HG03460 (cell line): Measurements from ENCODE around the gene KCNC1.

Experiments
- ATAC-seq: cut with Tn5 transposase; IDR thresholded peaks from one replicate; pipeline ENCODE4 v1.9.1; 2021; ENCODE audit not compliant: unreplicated experiment

Gene KCNC1

GRCh38 chr11:17814546-17814945, 80.0 kb downstream of the KCNC1 start:
- no peak for ATAC-seq

- ATAC-seq, result no peak
Measured at GRCh38 chr11:17816232-17816931, 81.8 kb downstream of the KCNC1 start.

- ATAC-seq, result no peak
Measured at GRCh38 chr11:17821648-17822400, 87.2 kb downstream of the KCNC1 start.

GRCh38 chr11:17822401-17822781, 87.8 kb downstream of the KCNC1 start:
- ATAC-seq, result no peak

GRCh38 chr11:17827006-17827405, 92.4 kb downstream of the KCNC1 start:
- ATAC-seq, result no peak

GRCh38 chr11:17828311-17828751, 93.8 kb downstream of the KCNC1 start:
- no peak for ATAC-seq

- no peak for ATAC-seq
Measured at GRCh38 chr11:17831228-17831627, 96.6 kb downstream of the KCNC1 start.

- no peak for ATAC-seq
Measured at GRCh38 chr11:17831883-17832282, 97.3 kb downstream of the KCNC1 start.
